ENCODE data around the gene NUDT21. TPM values are rescaled to one million over a fixed set of nuclear protein-coding genes. Genes with fewer than 3 reads are reported as not detected.

NUDT21 gene
- total RNA-seq, 1 experiment from 2014 or later, result 97.6 TPM

DNA sequence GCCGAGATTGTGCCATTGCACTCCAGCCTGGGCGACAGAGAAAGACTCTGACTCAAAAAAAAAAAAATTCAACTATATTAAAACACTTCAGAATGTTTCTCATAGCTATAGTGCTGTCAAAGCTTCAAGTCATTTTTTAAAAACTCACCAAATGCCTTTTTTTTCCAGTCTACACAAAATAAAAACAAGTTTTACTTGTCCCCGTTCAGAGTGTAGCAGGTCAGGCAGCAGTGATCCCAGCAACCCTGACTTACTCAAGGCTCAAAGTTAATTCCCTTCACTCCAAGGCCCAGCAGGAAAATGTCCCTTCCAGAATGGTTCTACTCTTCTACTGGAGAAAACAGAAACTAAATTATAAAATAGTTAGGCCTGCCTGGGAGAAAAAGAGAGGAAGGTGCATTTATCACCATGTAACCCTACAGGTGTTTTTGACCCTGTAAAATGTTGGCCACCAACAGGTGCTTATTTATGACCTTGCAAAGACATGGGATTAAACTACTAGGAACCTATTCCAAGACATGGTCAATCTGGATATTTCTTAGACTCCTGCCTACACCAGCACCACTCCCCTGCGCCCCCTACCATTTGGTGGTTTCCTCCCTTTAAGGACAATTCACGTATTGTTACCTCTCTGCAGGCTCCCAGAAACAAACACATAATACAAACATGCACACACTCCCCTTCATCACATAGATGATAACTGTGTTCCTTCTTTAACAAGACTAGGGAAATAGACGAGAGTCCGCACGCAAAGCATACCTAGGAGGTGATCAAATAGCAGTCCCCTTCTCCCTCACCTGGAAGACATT, 31.2 kb downstream of the NUDT21 start:
- no peaks in the 10 kb centered on the region for H3K36me3 ChIP-seq (ENCODE audit: control insufficient read depth, insufficient read depth, low read length)
- H3K4me3 ChIP-seq (ENCODE audit: low read depth in 2 of 2, low read length in 2 of 2), result no peak overlapping the region
- ChIA-PET POLR2A (no interaction called here), CTCF (interaction anchor here (0.7 kb wide), 1 partner anchor 31 kb away, joined by 3 read pairs; the partner anchor contains the start of gene NUDT21)
- H3K4me1 ChIP-seq (ENCODE audit: control insufficient read depth, insufficient read depth, low read length), result peaks cover 23% of the 10 kb centered on the region
- no peak overlapping the region for H3K27ac ChIP-seq (ENCODE audit: low read length)
- ATAC-seq, result no peak
- no peak for DNase-seq (ENCODE audit: low read depth, low spot score)
- TF ChIP-seq CTCF (IDR thresholded peaks at IDR 0.05) (peak; percentile 11; the same call in 1 of the 2 replicates), REST (IDR thresholded peaks at IDR 0.05; ENCODE audit: insufficient read depth in 1 of 2, low read depth in 2 of 2, low read length in 1 of 2) (no peak)
- H3K9me3 ChIP-seq (ENCODE audit: control insufficient read depth, insufficient read depth, low read depth, low read length), result no peaks in the 10 kb centered on the region
- intact Hi-C loops (cut with micrococcal nuclease; ENCODE audit: unreplicated experiment) (no loop called here), in situ Hi-C loops (cut with HindIII; ENCODE audit: low pct_unique_long_range_greater_than_20kb, low sequenced_read_pairs) (no loop called here)
- no peaks in the 10 kb centered on the region for H3K27me3 ChIP-seq (ENCODE audit: control insufficient read depth, insufficient read depth, low read length)
- no TSS peak for BruUV-seq (replicated peaks)

DNA sequence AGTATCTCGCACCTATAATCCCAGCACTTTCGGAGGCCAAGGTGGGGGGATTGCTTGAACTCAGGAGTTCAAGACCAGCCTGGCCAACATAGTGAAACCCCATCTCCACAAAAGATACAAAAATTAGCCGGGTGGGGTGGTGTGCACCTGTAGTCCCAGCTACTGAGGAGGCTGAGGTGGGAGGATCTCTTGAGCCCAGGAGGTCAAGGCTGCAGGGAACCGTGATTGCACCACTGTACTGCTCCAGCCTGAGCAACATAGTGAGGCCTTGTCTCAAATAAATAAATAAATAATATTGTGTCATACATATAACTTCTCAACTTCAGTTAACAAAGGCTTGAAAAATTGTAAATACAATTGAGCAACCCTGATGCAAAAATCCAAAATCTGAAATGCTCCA, 34.0 kb downstream of the NUDT21 start:
- BruUV-seq (replicated peaks), result no TSS peak
- ChIA-PET POLR2A (no interaction called here), CTCF (no interaction called here)
- Histone ChIP-seq H3K9me3 (ENCODE audit: control insufficient read depth, insufficient read depth, low read depth, low read length) (no peaks in the 10 kb centered on the region), H3K27me3 (ENCODE audit: control insufficient read depth, insufficient read depth, low read length) (no peaks in the 10 kb centered on the region), H3K4me1 (ENCODE audit: control insufficient read depth, insufficient read depth, low read length) (peaks cover 11% of the 10 kb centered on the region; the same call in 1 of the 2 replicates), H3K36me3 (ENCODE audit: control insufficient read depth, insufficient read depth, low read length) (no peaks in the 10 kb centered on the region; the same call in 1 of the 2 replicates), H3K4me3 (ENCODE audit: low read depth in 2 of 2, low read length in 2 of 2) (no peak overlapping the region), H3K27ac (ENCODE audit: low read length) (no peak overlapping the region)
- DNase-seq (ENCODE audit: low read depth, low spot score), result no peak
- ATAC-seq, result no peak
- intact Hi-C loops (cut with micrococcal nuclease; ENCODE audit: unreplicated experiment) (no loop called here), in situ Hi-C loops (cut with HindIII; ENCODE audit: low pct_unique_long_range_greater_than_20kb, low sequenced_read_pairs) (no loop called here)
- TF ChIP-seq TCF7L2 (IDR thresholded peaks at IDR 0.05; ENCODE audit: low read depth, low read length) (no peak), REST (IDR thresholded peaks at IDR 0.05; ENCODE audit: insufficient read depth in 1 of 2, low read depth in 2 of 2, low read length in 1 of 2) (no peak), SIN3A (IDR thresholded peaks at IDR 0.05; ENCODE audit: borderline replicate concordance, insufficient read depth, low read depth, low read length) (no peak), CTCF (IDR thresholded peaks at IDR 0.05) (no peak), POLR2AphosphoS5 (IDR thresholded peaks at IDR 0.05; ENCODE audit: low read depth, low read length) (no peak)
